Activated CD8-positive, alpha-beta T cell treated with anti-CD3 and anti-CD28 coated beads, Interleukin-2, amount 10 ng/mL, durations not matched to agents 7 days and 5 days (primary cell): ENCODE results near the gene PGP. TPM values are rescaled to one million over a fixed set of nuclear protein-coding genes. Genes with fewer than 3 reads are reported as not detected.

Experiments
- ATAC-seq: fragments of 150-1000 bp; cut with Tn5 transposase; one replicate; pipeline ENCODE4 v1.10.0; 2021; ENCODE audit warnings: moderate library complexity
- CTCF ChIA-PET: fragments of 350-600 bp; sonication (Branson Sonifier 250); formaldehyde crosslinking; loops from one replicate; lab custom pipeline; 2021; ENCODE audit warnings: antibody characterized with exemption; lab: Charles Lee
- POLR2A ChIA-PET: fragments of 350-600 bp; sonication (Branson Sonifier 250); formaldehyde crosslinking; loops from one replicate; lab custom pipeline; 2021; ENCODE audit warnings: antibody characterized with exemption; lab: Charles Lee
- DNase-seq: peaks from one replicate; pipeline ENCODE4 v3.0.0-alpha.2; 2020
- H3K27ac Mint-ChIP-seq: one replicate; pipeline ENCODE4 v1.8.0; 2021; ENCODE audit warnings: mild to moderate bottlenecking, mixed read lengths
- H3K27me3 Mint-ChIP-seq: one replicate; pipeline ENCODE4 v1.8.0; 2021; ENCODE audit warnings: low read depth, mixed read lengths
- H3K36me3 Mint-ChIP-seq: one replicate; pipeline ENCODE4 v1.8.0; 2021; ENCODE audit warnings: low read depth, mixed read lengths
- H3K4me1 Mint-ChIP-seq: one replicate; pipeline ENCODE4 v1.8.0; 2021; ENCODE audit warnings: low read depth, mixed read lengths
- H3K4me3 Mint-ChIP-seq: one replicate; pipeline ENCODE4 v1.8.0; 2021; ENCODE audit warnings: mild to moderate bottlenecking, mixed read lengths
- H3K9me3 Mint-ChIP-seq: one replicate; pipeline ENCODE4 v1.8.0; 2022; ENCODE audit warnings: mixed read lengths; ENCODE audit not compliant: insufficient read depth
- total RNA-seq, 2 experiments: library from RNA; stranded (reverse); gene quantifications; one replicate each; pipeline ENCODE4 v1.2.3, GENCODE V29; 2021

Gene PGP
- total RNA-seq, 2 experiments from 2014 or later, result 28.5 to 29.0 TPM

- POLR2A ChIA-PET, result no interaction called here
- DNase-seq, result no peak
- no peaks in the 10 kb centered on the region for H3K9me3 Mint-ChIP-seq
- peaks cover 7% of the 10 kb centered on the region for H3K36me3 Mint-ChIP-seq
- peaks cover 20% of the 10 kb centered on the region for H3K4me1 Mint-ChIP-seq
- CTCF ChIA-PET, result no interaction called here
- no peak overlapping the region for H3K27ac Mint-ChIP-seq
- ATAC-seq, result no peak
- H3K27me3 Mint-ChIP-seq, result no peaks in the 10 kb centered on the region
- H3K4me3 Mint-ChIP-seq, result no peak overlapping the region
Measured at GRCh38 chr16:2229091-2229490, 14.5 kb upstream of the PGP start.

GRCh38 chr16:2228161-2228824 lies 13.7 kb upstream of the PGP start:
- ChIA-PET POLR2A (no interaction called here), CTCF (no interaction called here)
- H3K27me3 Mint-ChIP-seq, result no peaks in the 10 kb centered on the region
- ATAC-seq (no peak), DNase-seq (no peak)
- H3K4me3 Mint-ChIP-seq, result no peak overlapping the region
- peaks cover 4% of the 10 kb centered on the region for H3K36me3 Mint-ChIP-seq
- H3K27ac Mint-ChIP-seq, result no peak overlapping the region
- no peaks in the 10 kb centered on the region for H3K9me3 Mint-ChIP-seq
- H3K4me1 Mint-ChIP-seq, result peaks cover 21% of the 10 kb centered on the region

- POLR2A ChIA-PET, result no interaction called here
- peaks cover 21% of the 10 kb centered on the region for H3K4me1 Mint-ChIP-seq
- H3K27me3 Mint-ChIP-seq, result no peaks in the 10 kb centered on the region
- H3K9me3 Mint-ChIP-seq, result no peaks in the 10 kb centered on the region
- H3K27ac Mint-ChIP-seq, result no peak overlapping the region
- CTCF ChIA-PET, result no interaction called here
- H3K36me3 Mint-ChIP-seq, result peaks cover 4% of the 10 kb centered on the region
- no peak overlapping the region for H3K4me3 Mint-ChIP-seq
- ATAC-seq (no peak), DNase-seq (no peak)
Measured at GRCh38 chr16:2226918-2227317, 12.3 kb upstream of the PGP start.

GRCh38 chr16:2226245-2226793 lies 11.7 kb upstream of the PGP start:
- Mint-ChIP-seq H3K27me3 (no peaks in the 10 kb centered on the region), H3K27ac (peak overlapping the region; percentile 16), H3K9me3 (no peaks in the 10 kb centered on the region), H3K4me3 (no peak overlapping the region), H3K36me3 (peaks cover 4% of the 10 kb centered on the region), H3K4me1 (peaks cover 21% of the 10 kb centered on the region)
- POLR2A ChIA-PET, result no interaction called here
- ATAC-seq, result no peak
- no peak for DNase-seq
- CTCF ChIA-PET, result no interaction called here

GRCh38 chr16:2223942-2224486 lies 9.4 kb upstream of the PGP start:
- H3K9me3 Mint-ChIP-seq, result no peaks in the 10 kb centered on the region
- no peaks in the 10 kb centered on the region for H3K27me3 Mint-ChIP-seq
- CTCF ChIA-PET, result interaction anchor here (1.4 kb wide), 1 partner anchor 27 kb away, joined by 4 read pairs; the partner anchor contains the start of gene ECI1
- H3K27ac Mint-ChIP-seq, result peak overlapping the region; percentile 70
- DNase-seq, result peak; percentile 42
- peak; percentile 39 for ATAC-seq
- H3K4me3 Mint-ChIP-seq, result peak overlapping the region; percentile 82
- peaks cover 4% of the 10 kb centered on the region for H3K36me3 Mint-ChIP-seq
- POLR2A ChIA-PET, result interaction anchor here (0.5 to 0.8 kb wide), 3 partner anchors 28 to 291 kb away, joined by 3 read pairs; partner anchors contain the start of gene ECI1
- H3K4me1 Mint-ChIP-seq, result peaks cover 19% of the 10 kb centered on the region

- Mint-ChIP-seq H3K9me3 (no peaks in the 10 kb centered on the region), H3K4me3 (peak within 1 kb of the TSS; percentile 82), H3K27me3 (no peaks in the 10 kb centered on the region), H3K4me1 (peaks cover 19% of the 10 kb centered on the region), H3K27ac (peak within 1 kb of the TSS; percentile 82), H3K36me3 (peaks cover 4% of the 10 kb centered on the region)
- DNase-seq, result peak; percentile 100
- ChIA-PET POLR2A (interaction anchor here (0.5 to 0.8 kb wide), 3 partner anchors 28 to 1500 kb away, joined by 3 to 4 read pairs (median 3); partner anchors contain the start of gene ECI1), CTCF (interaction anchor here (0.6 to 1.4 kb wide), 2 partner anchors 28 to 29 kb away, joined by 3 to 4 read pairs; partner anchors contain the start of gene ECI1)
- ATAC-seq, result peak; percentile 98
Measured at GRCh38 chr16:2223221-2223941, 8.7 kb upstream of the PGP start, which contains the start of gene E4F1. Gene E4F1 (plus strand): TSS chr16:2223591. CDS start chr16:2223614, 23 bp downstream.

GRCh38 chr16:2216330-2216729 lies 1.7 kb upstream of the PGP start:
- no peak for DNase-seq
- H3K27ac Mint-ChIP-seq, result peak overlapping the region; percentile 55
- H3K4me3 Mint-ChIP-seq, result peak overlapping the region; percentile 85
- POLR2A ChIA-PET, result no interaction called here
- CTCF ChIA-PET, result interaction anchor here (1.2 kb wide), 1 partner anchor 76 kb away, joined by 6 read pairs; no protein-coding TSS in a partner anchor
- no peak for ATAC-seq
- H3K27me3 Mint-ChIP-seq, result no peaks in the 10 kb centered on the region
- H3K9me3 Mint-ChIP-seq, result no peaks in the 10 kb centered on the region
- peaks cover 24% of the 10 kb centered on the region for H3K4me1 Mint-ChIP-seq
- peaks cover 16% of the 10 kb centered on the region for H3K36me3 Mint-ChIP-seq

- Mint-ChIP-seq H3K27ac (peak overlapping the region; percentile 78), H3K9me3 (no peaks in the 10 kb centered on the region), H3K27me3 (no peaks in the 10 kb centered on the region), H3K4me3 (peak overlapping the region; percentile 83), H3K36me3 (peaks cover 18% of the 10 kb centered on the region), H3K4me1 (peaks cover 24% of the 10 kb centered on the region)
- ATAC-seq, result peak; percentile 1
- ChIA-PET CTCF (interaction anchor here (1.0 to 1.6 kb wide), 3 partner anchors 8 to 59 kb away, joined by 5 to 6 read pairs (median 6); partner anchors contain the start of genes MLST8 and TRAF7), POLR2A (interaction anchor here (0.6 to 1.8 kb wide), 7 partner anchors 8 to 537 kb away, joined by 3 to 7 read pairs (median 3); no protein-coding TSS in a partner anchor)
- DNase-seq, result no peak
Measured at GRCh38 chr16:2213817-2214718, 572 bp downstream of the PGP start.

GRCh38 chr16:2212362-2213324 lies 2.0 kb downstream of the PGP start:
- no peaks in the 10 kb centered on the region for H3K27me3 Mint-ChIP-seq
- peaks cover 24% of the 10 kb centered on the region for H3K36me3 Mint-ChIP-seq
- CTCF ChIA-PET, result no interaction called here
- H3K4me3 Mint-ChIP-seq, result peak overlapping the region; percentile 83
- POLR2A ChIA-PET, result no interaction called here
- no peak for ATAC-seq
- peak overlapping the region; percentile 78 for H3K27ac Mint-ChIP-seq
- DNase-seq, result no peak
- H3K4me1 Mint-ChIP-seq, result peaks cover 26% of the 10 kb centered on the region
- H3K9me3 Mint-ChIP-seq, result no peaks in the 10 kb centered on the region

- Mint-ChIP-seq H3K27me3 (no peaks in the 10 kb centered on the region), H3K4me3 (peak overlapping the region; percentile 52), H3K9me3 (no peaks in the 10 kb centered on the region), H3K4me1 (peaks cover 32% of the 10 kb centered on the region), H3K36me3 (peaks cover 31% of the 10 kb centered on the region), H3K27ac (peak overlapping the region; percentile 57)
- ChIA-PET CTCF (no interaction called here), POLR2A (no interaction called here)
- DNase-seq (no peak), ATAC-seq (no peak)
Measured at GRCh38 chr16:2211923-2212347, 2.7 kb downstream of the PGP start.
